GM19468 (cell line): ENCODE results near the gene HSDL1.

Experiments
- ATAC-seq: cut with Tn5 transposase; IDR thresholded peaks from one replicate; pipeline ENCODE4 v1.9.1; 2021; ENCODE audit warnings: mild to moderate bottlenecking, moderate library complexity, moderate number of reproducible peaks; ENCODE audit not compliant: unreplicated experiment; ENCODE audit errors: extremely low read depth

The HSDL1 gene

DNA sequence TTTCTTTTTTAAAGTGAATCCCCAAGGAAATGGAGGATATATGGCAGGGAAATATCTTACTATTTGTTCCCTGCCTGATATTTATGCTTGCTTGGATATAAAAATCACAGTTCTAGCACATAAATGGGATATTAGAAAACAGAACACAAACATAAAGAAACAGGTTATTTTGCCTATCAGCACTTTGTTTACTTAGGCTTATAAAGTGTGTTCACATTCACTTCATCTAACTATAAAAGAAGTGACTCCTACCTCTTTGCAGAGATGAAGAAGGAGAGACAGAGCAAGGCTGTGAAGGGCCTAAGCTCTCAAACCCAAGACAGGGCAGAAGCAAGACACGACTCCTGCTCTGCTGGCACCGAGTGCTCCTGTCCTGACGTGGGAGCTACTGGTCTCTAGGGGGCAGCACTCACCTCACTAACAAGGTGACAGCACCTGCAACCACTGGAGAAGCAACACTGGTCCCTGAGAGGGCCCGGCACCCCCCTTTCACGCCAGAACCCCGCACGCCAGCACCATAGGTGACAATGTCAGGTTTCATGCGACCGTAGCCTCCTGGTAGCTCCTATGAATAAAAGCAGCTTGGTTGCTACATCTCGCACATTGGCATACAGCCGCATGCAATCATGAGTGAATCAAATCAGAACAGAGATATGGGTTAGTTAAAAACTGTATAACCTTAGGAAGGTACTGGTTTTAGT lies 60.3 kb downstream of the HSDL1 start:
- no peak for ATAC-seq

DNA sequence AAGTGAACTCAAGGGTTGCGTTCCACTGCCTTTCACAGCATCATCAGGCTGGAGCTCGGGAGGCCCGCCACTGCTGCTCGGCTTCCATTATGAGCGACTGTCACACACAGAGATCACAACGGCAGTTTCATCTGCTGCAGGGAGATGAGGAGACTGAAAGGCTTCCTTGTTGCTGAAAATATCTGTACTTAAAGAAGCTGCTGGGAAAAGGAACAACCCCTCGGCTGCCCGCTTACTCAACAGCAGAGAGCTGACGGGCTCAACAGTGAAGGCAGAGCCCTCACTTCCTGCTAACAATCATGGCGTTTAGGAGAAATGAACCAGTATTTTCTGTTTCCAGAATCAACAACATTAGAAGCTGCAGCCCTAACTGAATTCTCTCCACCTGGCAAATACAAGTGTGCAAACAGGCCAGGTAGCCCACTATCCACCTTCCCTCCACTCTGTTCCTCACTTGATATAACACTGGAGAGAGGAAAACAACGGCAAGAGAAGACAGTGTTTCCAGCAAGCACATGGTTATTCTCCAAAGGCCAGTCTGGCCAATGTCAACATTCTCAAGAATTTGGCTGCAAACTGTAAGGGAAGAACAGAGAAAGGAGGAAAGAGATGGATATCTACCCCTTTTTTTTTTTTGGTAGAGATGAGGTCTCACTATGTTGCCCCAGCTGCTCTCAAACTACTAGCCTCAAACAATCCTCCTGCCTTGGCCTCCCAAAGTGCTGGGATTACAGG lies 62.0 kb downstream of the HSDL1 start:
- no peak for ATAC-seq

DNA sequence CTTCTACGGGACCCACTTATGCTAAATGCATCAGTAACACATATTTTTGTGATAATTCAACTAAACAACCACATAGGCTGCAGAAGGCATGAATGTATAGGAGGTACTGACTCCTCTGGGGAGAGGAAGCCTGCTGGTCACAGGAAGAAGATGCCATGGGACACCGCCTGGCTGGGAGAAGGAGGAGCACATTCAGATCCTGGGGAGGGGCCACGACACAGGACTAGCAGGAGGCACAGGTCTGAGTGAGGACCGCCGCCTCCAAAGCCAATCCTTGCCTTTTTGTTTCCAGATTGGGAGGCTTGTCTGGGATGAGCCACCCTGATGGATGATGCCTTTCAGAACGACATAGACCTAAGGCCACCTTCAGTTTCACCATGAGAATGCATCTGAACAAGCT lies 62.9 kb downstream of the HSDL1 start:
- ATAC-seq = no peak

DNA sequence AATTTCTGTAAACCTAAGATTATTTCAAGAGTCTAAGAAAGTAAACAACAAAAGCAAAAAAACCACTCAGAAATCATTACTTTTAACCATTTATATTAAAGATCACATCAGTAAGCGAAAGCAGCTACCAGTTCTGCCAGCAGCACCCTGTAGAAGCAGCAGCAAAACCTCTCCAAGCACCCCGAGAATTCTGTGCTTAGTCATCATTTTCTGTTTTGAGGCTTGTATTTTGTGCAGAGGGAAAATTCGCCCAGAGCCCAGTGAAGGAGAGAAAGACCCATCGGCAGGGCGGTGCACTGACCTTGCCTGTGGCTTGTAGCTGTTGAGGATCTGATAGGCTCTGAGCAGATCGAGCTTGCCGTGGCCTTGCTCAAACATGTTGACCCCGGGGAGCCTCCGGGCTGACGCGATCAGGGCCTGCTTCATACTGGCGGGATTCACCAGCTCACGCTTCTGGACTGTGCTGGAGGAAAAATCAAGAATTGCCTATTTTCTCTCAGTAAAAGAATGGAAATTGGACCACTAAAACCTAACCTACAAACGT lies 63.5 kb downstream of the HSDL1 start:
- no peak for ATAC-seq

DNA sequence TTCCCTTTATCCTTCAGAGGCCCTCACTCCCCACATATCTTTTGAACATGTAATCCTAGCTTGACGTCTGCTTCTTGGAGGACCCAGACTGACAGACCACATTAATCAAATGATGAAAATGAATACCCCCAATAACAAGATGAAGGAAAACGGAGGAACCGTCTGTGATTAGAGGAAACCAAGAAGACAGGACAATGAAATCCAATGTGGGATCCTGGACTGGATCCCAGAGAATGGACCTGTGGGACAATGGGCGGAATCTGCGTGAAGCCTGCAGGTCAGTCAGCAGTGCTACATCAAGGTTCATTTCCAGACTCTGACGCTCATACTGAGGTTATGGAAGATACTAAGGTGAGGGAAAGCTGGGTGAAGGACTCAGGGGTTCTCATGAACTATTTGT lies 64.2 kb downstream of the HSDL1 start:
- ATAC-seq = no peak

DNA sequence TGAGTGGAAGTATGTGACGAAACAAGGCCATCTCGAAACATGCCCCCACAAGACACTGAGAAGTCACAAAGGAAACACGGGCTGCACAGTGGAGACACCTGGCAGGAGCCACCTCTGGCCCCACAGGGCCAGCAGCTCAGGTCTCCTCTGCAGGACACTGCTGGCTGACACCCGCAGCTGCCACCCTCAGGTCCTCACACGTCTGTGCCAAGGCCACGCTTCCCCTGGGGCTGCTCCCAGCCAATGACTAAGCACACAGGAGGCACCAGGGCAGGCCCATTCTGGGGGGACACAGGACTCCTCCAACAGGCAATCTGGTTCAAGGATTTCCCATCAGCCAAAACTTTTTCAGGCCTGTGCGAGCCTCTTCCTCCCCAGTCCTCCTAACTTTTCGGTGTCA lies 64.6 kb downstream of the HSDL1 start:
- no peak for ATAC-seq

DNA sequence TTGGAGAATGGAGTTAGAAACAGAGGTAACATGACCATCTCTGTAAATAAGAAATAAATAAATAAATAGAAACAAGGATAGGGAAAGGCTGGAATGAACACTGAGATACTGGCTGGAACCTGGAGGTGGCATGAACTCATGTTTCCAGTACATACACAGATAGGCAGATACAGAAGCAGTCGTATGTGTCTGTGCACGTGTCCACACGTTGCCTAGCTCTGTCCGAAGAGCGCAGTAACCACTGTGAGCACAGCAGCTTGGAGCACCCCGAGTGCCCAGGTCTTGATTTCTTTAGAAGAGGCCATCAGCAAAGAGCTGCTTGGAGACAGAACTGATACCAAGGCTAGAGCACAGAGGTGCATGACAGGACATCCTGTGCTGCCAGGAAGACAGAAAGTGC lies 65.3 kb downstream of the HSDL1 start:
- no peak for ATAC-seq

DNA sequence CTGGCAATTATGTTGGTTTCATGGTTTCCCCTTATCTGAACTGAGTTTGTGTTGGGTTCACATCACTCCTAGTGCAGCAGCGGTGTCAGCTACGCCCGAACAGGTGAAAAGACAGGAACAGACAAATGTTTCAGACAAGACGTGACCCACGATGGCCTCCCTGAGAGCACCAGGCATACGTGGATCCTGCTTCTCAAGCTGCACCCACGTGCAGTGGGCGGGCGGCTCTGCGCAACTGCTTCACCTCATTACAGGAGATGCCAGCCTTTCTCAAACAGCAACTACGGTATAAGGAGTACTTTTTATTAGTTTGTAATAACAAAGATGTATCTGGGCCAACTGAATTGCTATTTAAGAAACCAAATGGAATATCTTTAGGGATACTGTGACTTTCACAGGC lies 69.6 kb downstream of the HSDL1 start:
- no peak for ATAC-seq

DNA sequence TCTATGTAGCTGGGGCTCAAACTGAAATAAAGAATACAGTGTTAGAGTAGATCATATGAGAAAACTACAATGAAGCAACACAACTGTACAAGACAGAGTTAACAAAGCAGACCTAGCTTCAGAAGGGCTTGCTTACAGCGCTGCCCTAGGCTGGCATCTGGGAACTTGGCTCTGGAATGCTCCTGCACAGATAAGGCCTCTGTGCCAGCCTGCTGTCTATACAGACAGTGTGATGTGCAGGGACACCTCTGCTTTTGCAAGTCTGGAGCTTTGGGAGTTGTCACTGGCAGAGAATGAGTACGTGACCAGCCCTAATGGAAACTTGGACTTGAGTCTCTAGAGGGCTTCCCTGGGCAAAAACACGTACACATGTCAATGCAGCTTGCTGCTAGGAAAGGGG lies 70.3 kb downstream of the HSDL1 start:
- ATAC-seq = no peak
